ENCODE data around the gene LYSMD3. TPM values are rescaled to one million over a fixed set of nuclear protein-coding genes. Genes with fewer than 3 reads are reported as not detected.

The LYSMD3 gene
- total and polyA plus RNA-seq, 10 of the 15 experiments (the other 5 are each of a cell fraction or from before 2014, with no cell fraction given) = 3.9 to 22.5 (median 12.6) TPM

- no peak for TF ChIP-seq CUX1 (IDR thresholded peaks at IDR 0.05; ENCODE audit: insufficient replicate concordance, low read depth, low read length)
- TF ChIP-seq BMI1 (IDR thresholded peaks at IDR 0.05; ENCODE audit: borderline replicate concordance) = 0 out of 2 replicates have a peak, but pooled peaks have one; percentile 13
- TF ChIP-seq CHD4 (IDR thresholded peaks at IDR 0.05) = no peak
- TF ChIP-seq CREB1 (IDR thresholded peaks at IDR 0.05; ENCODE audit: low read depth) = peak; percentile 70
- no peak for TF ChIP-seq MEF2B (IDR thresholded peaks at IDR 0.05; ENCODE audit: partially characterized antibody, poor library complexity, severe bottlenecking)
- no peak for TF ChIP-seq NKRF (conservative IDR thresholded peaks at IDR 0.05)
- no peak for TF ChIP-seq BHLHE40 (IDR thresholded peaks at IDR 0.05; ENCODE audit: borderline replicate concordance in 1 of 2, low read depth in 2 of 2, low read length in 1 of 2)
These were observed 687 bp downstream of the LYSMD3 start (continued) for GRCh38 chr5:90528601-90529193.
